ENCODE data around the gene LOXHD1.

Gene LOXHD1, protein sequence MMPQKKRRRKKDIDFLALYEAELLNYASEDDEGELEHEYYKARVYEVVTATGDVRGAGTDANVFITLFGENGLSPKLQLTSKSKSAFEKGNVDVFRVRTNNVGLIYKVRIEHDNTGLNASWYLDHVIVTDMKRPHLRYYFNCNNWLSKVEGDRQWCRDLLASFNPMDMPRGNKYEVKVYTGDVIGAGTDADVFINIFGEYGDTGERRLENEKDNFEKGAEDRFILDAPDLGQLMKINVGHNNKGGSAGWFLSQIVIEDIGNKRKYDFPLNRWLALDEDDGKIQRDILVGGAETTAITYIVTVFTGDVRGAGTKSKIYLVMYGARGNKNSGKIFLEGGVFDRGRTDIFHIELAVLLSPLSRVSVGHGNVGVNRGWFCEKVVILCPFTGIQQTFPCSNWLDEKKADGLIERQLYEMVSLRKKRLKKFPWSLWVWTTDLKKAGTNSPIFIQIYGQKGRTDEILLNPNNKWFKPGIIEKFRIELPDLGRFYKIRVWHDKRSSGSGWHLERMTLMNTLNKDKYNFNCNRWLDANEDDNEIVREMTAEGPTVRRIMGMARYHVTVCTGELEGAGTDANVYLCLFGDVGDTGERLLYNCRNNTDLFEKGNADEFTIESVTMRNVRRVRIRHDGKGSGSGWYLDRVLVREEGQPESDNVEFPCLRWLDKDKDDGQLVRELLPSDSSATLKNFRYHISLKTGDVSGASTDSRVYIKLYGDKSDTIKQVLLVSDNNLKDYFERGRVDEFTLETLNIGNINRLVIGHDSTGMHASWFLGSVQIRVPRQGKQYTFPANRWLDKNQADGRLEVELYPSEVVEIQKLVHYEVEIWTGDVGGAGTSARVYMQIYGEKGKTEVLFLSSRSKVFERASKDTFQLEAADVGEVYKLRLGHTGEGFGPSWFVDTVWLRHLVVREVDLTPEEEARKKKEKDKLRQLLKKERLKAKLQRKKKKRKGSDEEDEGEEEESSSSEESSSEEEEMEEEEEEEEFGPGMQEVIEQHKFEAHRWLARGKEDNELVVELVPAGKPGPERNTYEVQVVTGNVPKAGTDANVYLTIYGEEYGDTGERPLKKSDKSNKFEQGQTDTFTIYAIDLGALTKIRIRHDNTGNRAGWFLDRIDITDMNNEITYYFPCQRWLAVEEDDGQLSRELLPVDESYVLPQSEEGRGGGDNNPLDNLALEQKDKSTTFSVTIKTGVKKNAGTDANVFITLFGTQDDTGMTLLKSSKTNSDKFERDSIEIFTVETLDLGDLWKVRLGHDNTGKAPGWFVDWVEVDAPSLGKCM (N-terminal part only)

DNA sequence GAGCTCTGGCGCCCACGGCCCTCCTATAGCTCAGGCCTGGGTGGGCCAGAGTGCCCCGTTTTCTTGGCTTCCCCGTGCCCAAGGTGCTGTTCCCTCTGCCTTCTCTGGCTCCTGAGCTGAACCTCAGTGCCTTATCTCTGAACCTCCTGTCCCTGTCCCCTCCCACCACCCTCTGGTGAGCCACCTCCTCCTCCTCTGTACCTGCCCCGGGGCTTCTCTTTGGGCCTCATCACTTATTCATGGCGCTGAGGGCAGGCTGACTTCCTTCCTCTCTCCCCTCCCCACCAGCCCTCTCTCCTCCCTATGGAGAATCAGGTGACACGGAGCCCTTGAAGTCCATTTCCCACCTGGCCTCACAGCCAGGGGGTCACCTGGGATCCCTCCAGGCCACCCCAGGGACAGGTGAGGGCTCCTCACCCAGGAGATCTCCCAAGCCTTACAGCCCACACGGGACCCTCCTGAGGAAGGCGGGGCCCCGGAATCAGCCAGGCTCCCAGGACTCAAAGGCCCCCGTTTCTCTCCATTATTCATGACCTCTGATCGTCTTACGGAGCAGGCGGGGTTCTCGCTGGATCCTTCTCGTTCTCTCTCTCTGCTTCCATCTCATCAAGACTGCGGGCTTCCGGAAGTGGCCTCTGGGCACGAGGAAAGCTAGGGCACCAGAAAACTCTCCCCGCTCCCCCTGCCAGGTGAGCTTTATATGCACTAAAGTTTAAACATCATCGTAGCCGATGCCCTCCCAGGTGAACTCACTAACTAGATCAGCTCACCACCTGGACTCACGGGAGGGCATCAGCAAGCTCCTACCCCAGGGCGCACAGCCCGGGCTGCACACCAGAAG lies at the start of gene LOXHD1:
TSS of gene LOXHD1 (minus strand) at position 106 of the 841 bp plus-strand sequence. CDS start 187 bp downstream, outside the sequence.
- DNase-seq: no peak

DNA sequence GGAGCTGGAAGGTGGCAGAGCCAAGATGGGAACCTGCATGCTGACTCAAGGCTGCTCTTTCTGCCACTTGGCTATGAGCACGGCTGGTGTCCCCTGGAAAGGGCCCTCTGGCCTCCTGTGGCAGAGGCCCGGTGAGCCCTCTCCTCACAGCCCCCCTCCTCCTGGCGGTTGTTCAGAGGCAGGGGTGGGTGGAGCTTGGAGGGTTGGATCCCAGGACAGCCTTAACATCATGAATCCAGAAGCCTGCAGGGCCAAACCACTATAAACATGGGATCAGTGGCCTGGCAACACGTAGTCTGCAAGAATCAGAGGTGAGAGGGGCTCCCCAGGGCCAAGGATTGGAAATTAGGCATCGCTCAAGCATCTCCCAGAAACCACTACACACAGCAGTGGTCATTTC lies 48.5 kb upstream of the LOXHD1 start:
- no peak for DNase-seq

- no peak for DNase-seq
These were observed 47.8 kb upstream of the LOXHD1 start for GRCh38 chr18:46704816-46705215.

- no peak for DNase-seq
These were observed 47.2 kb upstream of the LOXHD1 start for GRCh38 chr18:46704189-46704588.

DNA sequence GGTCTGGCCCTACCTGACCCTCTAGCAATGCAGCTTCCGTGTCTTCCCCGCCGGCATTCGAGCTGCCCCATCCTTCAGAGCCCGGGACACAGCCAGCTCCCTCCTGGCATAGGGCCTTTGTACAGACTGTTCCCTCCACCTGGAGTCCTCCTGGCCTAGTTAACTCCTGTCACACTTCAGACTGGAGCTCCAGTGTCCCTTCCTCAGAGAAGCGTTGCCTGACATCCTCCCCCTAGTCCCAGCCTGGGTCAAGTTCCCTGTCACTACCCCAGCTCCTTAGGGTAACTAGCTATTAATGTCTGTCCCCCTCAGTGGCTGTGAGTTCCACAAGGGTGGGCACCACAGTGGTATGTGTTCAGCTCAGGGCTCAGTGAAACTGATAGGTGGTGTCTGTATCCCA lies 45.5 kb upstream of the LOXHD1 start:
- DNase-seq: no peak

DNA sequence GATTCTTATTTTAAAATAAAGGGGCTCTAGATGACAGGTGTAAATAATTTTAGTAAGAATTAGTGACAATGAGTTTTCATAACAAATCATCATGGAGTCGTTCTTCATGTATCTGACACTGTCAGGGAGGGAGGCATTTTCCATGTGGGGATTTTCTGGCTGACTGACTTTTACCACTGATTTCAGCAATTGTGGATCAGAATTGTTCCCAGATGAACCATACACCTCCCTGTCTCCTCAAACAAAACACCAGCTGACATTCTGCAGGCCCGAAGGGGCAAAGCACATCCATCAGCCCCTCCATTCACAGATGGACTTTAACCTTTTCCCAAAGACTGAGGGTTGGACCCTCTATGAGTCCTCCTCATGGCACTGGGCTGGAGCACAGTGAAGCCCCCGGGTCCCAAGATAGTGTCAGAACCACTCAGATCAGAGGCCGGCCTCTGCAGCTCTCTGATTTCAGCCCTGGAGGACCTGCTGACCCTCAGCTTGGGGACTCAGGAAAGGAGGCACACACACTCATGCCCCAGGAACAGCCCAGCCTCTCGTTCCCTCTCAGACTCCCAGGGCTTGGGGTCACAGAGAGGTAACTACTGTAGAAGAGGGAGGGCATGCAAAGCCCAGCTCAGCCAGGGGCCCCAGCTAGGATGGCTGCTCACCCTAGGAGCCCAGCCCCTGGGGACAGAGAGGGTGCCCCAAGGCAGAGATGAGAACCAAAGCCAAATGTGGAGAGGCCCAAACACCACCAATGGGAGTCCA lies 43.2 kb upstream of the LOXHD1 start:
- DNase-seq: no peak

GRCh38 chr18:46696702-46697101 lies 39.7 kb upstream of the LOXHD1 start:
- DNase-seq: no peak

DNA sequence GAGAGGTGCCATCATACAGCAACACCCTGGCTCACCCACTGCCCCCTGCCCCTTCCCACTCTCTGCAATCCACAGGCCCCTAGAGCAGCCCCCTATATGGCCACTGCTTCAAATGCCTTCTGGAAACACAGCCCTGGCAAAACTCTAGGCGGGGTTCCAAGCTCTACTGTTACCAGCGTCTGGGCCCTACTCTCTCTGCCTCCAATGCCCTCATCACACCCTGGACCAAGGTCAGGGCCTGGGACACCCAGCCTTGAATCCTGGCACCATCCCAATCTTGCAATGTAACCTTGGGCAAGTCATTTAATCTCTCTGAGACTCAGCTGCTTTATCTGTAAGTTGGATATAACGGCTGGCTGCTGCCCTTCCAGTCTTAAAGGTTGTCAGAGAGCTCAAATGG lies 39.2 kb upstream of the LOXHD1 start:
- no peak for DNase-seq

- no peak for DNase-seq
These were observed 37.0 kb upstream of the LOXHD1 start for GRCh38 chr18:46693996-46694395.

GRCh38 chr18:46688853-46689525 lies 32.0 kb upstream of the LOXHD1 start:
- DNase-seq: no peak

- DNase-seq: no peak
These were observed 29.2 kb upstream of the LOXHD1 start for GRCh38 chr18:46686186-46686585.

- DNase-seq: no peak
These were observed 26.2 kb upstream of the LOXHD1 start for GRCh38 chr18:46683252-46683651.

DNA sequence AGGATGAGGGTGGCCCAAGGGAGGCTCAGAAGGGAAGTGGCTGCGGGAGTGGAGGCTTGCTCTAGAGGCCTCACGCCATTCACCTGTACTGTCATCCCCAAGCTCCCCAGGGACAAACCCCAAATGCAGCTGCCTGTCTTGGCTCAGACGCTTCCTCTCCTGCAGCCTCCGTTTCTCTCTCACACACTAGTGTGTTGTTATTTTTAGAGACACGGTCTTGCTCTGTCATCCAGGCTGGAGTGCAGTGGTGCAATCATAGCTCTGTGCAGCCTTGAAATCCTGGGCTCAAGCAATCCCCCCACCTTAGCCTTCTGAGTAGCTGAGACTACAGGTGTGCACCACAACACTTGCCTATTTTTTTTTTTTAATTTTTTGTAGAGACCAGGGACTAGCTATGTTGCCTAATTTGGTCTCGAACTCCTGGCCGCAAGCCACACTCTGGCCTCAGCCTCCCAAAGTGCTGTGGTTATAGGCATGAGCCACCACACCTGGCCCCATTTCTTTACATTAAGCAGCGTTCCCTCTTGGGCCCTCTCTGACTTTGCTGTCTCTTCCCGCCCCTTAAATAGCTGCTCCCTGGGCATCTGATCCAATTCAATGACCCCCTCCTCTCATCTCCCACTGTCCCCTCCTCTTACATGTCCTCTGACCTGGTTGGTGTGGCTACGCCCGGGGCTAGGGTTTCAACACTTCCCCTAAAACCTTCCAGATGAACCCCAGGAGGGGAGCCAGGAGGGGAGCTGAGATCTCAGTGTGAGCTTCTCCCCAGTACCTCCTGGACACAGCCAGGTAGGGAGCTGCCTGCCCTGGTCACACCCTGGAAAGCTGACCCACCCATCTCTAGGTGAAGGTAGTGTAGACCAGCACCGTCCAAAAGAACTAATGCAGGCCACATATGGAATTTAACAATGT lies 24.0 kb upstream of the LOXHD1 start:
- DNase-seq: no peak

DNA sequence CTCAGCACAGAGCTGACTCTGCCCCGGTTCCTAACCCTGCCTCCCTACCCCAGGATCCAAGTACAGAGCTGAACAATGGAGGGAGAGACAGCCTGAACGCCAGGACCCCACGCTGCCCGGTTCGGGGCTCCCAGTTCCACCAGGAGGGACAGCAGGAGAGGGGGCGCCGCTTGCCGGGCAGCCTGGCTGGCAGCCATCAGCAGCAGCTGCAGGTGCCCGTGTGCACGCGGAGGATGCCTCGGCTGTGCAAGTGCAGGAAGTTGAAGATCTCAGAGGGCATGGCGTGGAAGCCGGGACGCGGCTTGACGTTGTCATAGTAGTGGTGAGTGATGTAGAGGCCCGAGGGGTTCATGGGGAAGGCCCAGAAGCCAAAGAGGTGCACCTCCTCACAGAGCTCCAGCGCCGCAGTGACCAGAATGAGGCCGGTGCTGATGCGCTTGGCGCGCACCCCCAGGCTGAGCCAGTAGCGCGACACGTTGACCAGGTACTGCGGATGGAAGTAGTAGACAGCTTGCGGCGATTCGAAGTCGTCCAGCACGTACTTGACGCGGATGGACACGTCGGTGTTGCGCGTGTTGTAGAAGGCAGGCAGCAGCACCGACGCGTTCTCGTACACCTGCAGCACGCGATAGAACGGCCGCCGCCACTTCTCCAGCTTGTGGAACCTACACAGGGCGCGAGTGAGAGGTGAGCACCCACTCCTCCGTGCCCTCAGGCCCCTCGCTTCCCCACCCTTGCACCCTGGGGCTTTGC lies 23.0 kb upstream of the LOXHD1 start:
- DNase-seq: no peak

DNA sequence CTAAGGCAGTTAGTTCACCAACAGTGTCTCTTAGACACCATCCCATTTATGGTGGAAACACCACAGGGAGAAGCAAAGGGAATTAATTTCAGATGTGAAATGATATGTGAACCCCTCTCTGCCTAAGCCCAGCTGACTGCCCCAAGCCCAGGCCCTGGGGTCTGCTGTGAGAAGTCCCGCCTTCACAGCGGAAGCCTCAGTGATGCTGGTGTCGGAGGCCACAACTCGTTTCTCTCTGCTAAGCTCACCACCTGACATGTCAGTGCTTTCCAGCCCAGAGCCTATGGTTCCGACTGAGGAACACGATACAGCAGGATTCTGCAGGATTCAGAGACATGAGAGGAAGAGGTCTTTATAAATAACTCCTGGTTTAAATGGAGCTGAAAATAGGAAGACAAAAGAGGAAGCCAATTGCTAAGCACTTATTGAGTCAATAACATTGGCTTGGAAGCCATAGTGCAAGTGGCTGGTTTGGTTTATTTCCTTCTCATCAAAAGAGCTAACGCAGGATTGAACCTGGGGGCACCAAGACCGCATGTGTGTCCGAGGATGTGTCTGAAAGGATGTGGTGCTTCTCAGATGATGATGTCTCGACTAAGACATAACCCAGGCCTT lies 21.9 kb upstream of the LOXHD1 start:
- DNase-seq: no peak

DNA sequence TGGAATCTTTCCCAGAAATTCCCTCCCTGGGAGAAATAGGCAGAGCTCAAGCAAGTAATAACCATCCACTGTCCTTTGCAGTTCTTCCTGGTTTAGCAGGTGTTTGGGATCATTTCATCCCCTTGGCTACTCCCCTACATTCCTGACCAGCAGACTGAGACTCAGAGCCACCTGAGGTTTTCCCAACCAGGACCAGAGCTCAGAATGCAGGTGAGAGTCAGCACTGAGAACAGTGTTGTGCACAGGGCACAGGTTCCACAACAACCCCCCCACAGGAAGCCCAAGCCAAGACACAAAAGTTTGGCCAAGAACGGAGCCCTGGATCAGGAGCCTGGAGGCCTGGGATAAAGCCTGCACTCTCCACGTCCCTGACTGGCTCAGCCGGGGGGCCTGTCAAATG lies 21.0 kb upstream of the LOXHD1 start:
- no peak for DNase-seq

DNA sequence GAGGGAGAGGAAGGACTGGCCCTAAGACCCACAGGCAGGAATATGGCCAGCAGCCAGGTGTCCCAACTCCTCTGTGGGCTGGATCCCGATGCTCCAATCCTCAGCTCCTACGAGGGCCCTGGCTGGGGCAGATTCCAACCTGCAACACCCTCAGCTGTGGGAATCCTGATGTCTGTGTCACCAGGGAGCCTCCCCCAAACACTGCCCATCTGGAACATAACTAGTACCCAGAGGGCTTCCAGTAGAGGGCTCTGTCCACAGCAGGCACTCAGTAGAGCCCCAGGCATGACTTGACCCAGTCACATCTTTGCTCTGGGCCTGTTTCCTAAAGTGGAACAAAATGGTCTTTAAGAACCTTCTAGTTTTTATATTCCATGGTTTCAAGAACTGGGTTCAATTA lies 20.6 kb upstream of the LOXHD1 start:
- DNase-seq: no peak

- no peak for DNase-seq
These were observed 19.3 kb upstream of the LOXHD1 start for GRCh38 chr18:46676182-46676835.
